GM19468 (cell line): ENCODE results near the gene SHQ1.
A peak's percentile ranks its signal among the peaks of the same experiment; 100 is the strongest.

Experiments
- ATAC-seq: cut with Tn5 transposase; IDR thresholded peaks from one replicate; pipeline ENCODE4 v1.9.1; 2021; ENCODE audit warnings: mild to moderate bottlenecking, moderate library complexity, moderate number of reproducible peaks; ENCODE audit not compliant: unreplicated experiment; ENCODE audit errors: extremely low read depth

The SHQ1 gene

DNA sequence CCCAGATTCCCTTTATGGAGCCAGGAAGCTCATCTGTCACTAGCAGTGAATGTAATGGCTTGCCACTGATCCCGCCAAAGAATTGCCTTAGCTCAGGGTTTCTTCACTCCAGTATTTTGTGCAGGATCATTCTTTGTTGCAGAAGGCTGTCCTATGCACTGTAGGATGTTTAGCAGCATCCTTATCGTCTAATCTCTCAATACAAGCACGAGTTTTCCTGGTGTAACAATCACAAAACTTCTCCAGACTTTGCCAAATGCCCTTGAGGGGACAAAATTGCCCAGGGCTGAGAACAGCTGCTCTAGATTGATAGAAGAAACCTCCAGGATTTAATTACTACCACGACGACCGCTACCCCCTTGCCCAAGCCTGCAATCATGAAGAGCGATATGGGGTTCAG is 6.8 kb upstream of the SHQ1 start:
- no peak for ATAC-seq

DNA sequence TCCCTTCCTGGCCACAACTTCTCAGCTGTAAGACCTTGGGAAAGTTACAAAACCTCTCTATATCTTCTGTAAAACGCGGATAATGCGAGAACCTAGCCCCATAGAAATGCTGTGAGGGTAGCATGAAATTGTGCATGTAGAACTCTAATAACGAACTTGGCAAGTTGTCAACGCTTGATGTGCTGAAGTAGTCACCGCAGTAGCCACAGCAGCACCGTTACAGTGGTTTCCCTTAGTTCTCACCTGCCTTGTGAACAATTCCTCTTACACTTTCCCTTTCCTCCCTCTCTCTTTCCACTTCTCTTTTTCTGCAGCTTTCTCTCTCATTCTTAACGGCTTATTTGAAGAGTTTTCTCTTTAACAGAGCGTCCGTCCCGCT is 447 bp upstream of the SHQ1 start:
- ATAC-seq, result no peak

GRCh38 chr3:72847282-72847681 is 963 bp downstream of the SHQ1 start:
- no peak for ATAC-seq

DNA sequence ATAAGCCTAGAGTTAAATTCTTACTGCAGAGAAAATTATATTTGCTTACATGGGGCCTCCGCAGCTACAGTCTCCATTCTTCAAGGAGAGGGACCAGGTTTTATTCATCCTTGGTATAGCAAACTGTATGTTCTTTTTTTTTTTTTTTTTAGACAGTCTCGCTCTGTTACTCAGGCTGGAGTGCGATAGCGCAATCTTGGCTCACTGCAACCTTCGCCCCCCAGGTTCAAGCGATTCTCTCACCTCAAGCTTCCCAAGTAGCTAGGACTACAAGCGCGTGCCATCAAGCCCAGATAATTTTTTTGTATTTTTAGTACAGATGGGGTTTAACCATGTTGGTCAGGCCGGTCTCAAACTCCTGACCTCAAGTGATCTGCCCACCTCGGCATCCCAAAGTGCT is 2.1 kb downstream of the SHQ1 start:
- no peak for ATAC-seq

DNA sequence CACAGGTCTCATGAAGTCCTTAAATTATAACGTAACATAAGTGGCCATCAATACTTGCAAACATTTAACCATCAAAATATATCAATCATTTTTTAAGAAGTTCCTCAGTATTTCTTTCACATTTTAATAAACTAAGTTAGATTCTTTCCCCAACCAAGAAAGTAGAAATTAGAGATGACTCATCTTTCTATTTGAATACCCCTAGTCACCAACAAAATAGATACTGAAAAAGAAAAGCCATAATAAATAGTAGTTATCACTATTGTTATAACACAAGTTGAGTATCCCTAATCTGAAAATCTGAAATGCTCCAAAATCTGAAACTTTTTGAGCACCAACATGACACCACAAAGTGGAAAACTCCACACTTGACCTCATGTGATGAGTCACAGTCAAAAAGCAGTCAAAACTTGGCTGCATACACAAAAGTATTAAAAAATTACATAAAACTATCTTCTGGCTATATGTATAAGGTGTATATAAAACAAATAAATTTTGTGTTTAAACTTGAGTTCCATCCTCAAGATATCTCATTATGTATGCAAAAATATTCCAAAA is 3.7 kb downstream of the SHQ1 start:
- no peak for ATAC-seq

GRCh38 chr3:72839057-72839456 is 9.2 kb downstream of the SHQ1 start:
- ATAC-seq, result no peak

DNA sequence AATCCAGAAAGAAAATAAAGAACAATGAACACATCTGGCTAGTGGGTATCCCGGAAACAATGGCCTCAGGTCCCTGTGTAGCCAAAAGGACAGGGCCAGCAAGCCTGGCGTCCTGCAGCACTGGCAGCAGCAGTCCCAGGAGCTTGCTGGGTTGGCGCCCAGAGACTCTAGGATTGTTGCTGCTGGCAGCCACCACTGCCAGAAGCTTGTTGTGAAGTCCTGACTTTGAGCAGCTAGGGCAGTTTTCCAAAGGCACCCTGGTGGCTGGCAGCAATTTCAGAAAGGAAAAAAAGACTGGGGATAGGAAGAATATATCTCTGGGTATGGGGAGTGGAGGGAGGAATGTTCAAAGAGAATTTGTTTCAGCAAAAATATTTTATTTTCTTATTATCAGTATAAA is 11.3 kb downstream of the SHQ1 start:
- no peak for ATAC-seq

GRCh38 chr3:72836416-72836815 is 11.8 kb downstream of the SHQ1 start:
- ATAC-seq, result no peak

- no peak for ATAC-seq
Measured at GRCh38 chr3:72830452-72831223, 17.6 kb downstream of the SHQ1 start.

- no peak for ATAC-seq
Measured at GRCh38 chr3:72829701-72830100, 18.5 kb downstream of the SHQ1 start.

DNA sequence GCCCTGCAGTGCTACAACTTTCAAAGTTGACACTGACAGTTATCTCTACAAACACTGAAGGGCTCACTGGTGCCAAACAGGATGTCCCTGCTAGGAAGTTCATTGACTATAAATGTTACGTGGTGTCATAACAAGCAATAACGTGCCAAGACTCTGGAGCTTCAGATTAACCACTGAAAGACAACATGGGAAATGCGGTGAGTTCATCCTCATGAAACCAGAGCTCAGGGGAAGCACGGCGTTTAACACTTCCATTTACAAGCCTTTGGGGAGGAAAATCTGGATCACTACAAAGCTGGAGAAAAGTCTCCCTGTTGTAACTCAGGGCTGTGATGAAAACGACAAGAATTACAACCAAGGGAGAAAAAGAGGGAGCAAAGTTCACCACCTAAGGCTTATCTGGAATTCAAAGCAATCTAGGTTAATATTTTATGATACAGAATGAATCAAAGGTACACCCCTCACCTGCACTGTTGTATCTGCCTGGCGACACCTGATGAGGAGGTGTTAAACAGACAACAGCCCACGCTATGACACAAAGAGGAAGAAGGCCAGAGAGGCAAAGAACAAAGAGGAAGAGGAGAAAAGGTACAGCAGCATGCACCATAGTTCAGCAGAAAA is 27.0 kb downstream of the SHQ1 start:
- no peak for ATAC-seq

DNA sequence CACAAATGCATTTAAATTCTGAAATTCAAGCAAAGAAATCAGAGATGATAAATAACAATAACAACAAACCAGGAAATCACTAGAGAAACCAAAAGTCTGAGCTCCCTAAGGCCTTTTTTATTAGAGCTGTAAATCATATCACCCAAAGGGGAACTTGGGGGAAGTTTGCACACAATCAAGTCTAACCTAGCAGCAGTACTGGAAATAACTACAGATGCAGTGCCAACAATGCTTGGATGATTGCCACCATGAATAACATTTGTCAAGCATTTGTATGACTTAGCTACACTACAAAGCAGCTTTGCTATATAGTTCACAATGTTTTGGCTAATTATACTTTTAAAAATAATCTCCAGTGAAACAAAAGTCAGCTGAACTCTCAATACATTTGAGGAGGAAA is 27.8 kb downstream of the SHQ1 start:
- ATAC-seq, result no peak

DNA sequence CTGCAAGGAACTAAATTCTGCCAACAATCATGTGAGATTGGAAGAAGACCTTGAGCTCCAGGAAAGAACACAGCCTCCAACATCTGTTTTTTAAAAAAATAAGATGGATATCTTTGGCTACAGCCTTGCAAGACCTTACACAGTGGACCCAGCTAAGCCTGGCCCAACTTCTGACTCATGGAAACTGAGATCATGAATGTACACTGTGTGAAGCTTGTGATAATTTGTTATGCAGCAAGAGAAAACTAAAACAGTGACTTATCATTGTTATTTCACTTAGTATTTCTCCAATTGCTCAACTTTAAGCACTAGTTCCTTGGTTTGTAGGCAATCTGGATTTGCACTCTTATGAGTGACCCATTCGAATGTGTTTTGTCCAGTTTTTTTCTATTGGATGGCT is 29.3 kb downstream of the SHQ1 start:
- no peak for ATAC-seq

- ATAC-seq, result no peak
Measured at GRCh38 chr3:72818092-72818773, 30.0 kb downstream of the SHQ1 start.

- ATAC-seq, result peak; percentile 54
Measured at GRCh38 chr3:72816862-72817355, 31.3 kb downstream of the SHQ1 start.

DNA sequence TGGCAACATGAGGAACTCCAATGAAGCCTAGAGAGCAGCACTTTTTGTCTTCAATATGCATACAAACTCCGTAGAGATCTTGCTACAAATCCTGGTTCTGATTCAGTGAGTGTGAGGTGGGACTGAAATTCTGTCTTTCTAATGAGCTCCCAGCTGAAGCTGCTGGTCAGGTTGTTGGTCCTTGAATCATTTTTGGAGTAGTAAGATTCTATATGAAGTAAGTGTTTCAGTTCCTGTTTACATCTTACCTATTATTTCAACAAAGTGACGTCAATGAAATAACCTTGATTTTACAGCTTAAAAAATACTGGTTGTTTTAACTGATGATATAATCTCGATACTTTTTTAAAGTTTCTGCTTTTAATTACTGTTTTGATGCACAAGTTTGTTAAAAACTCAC is 33.9 kb downstream of the SHQ1 start:
- peak; percentile 48 for ATAC-seq

- no peak for ATAC-seq
Measured at GRCh38 chr3:72812201-72812600, 36.0 kb downstream of the SHQ1 start.

GRCh38 chr3:72811571-72811970 is 36.7 kb downstream of the SHQ1 start:
- no peak for ATAC-seq

DNA sequence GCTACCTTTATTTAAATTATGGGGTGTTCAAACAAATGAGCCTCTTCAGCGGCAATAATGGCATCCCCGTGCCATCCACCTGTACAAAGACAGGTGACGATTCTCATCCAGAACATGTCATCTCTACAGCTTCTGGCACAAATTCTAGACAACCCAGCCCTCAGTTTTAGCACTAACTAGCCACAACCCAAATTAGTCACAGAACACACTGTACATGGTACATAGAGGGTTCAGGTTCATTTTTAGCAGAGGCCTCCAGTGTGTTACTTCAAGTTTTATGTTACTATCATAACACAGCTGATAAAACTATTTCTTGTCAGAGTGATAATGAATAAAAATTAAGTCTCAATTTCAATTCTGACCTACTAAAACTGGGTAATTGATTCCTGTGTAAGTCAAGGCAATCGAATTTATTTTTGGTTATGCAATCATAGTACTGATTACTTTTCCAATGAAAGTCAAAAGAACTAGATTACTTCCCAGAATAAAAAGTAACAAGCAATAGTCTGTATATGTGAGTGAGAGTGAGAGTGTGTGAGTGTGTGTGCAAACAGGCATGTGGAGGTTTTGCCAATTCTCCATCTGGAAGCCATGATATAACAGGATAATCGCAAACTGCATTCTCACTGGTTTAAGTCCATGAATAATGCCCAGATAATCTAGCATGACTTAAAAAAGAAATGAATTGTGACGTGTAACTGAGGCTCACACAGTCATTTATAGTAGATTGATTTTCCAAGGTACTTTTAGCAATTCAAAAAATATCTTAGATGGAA is 37.4 kb downstream of the SHQ1 start:
- no peak for ATAC-seq

- no peak for ATAC-seq
Measured at GRCh38 chr3:72810063-72810462, 38.2 kb downstream of the SHQ1 start.
